HepG2 (cell line): ENCODE measurements around the gene CORO1C. TPM values are rescaled to one million over a fixed set of nuclear protein-coding genes. Genes with fewer than 3 reads are reported as not detected.

Experiments used
- CCDC6 ChIP-seq: sonication (generic); formaldehyde crosslinking; IDR thresholded peaks from 2 replicates; pipeline ENCODE4 v1.8.1; 2022; ENCODE audit warnings: mild to moderate bottlenecking, missing genetic modification reagents, moderate library complexity
- CENPBD1 ChIP-seq: sonication (generic); formaldehyde crosslinking; IDR thresholded peaks from 2 replicates; pipeline ENCODE4 v1.8.0; 2022; ENCODE audit warnings: missing genetic modification reagents, low read depth, mild to moderate bottlenecking, borderline replicate concordance
- DR1 ChIP-seq: sonication (generic); formaldehyde crosslinking; IDR thresholded peaks from 2 replicates; pipeline ENCODE4 v1.8.0; 2021; ENCODE audit warnings: mild to moderate bottlenecking, missing genetic modification reagents, inconsistent platforms
- HDAC6 ChIP-seq: fragments of 200-600 bp; sonication (generic); IDR thresholded peaks from 2 replicates; pipeline ENCODE4 v1.7.0; 2017; ENCODE audit warnings: mild to moderate bottlenecking, antibody characterized with exemption, low read length, low read depth
- IKZF1 ChIP-seq: fragments of 450-650 bp; IDR thresholded peaks from 2 replicates; pipeline ENCODE4 v1.7.1; 2016
- KAT7 ChIP-seq: IDR thresholded peaks from 2 replicates; pipeline ENCODE4 v1.6.1; 2018; ENCODE audit warnings: borderline replicate concordance, missing compliant biosample characterization
- MAZ ChIP-seq, 2 experiments: sonication (generic) in 1 of 2; formaldehyde crosslinking in 1 of 2; IDR thresholded peaks; 2 replicates each; pipeline versions ENCODE4 v1.5.0 to v1.6.1; 2012 to 2020; ENCODE audit warnings: low read depth in 2 of 2, mild to moderate bottlenecking in 2 of 2, borderline replicate concordance in 1 of 2, improper control_type of control experiment in 1 of 2, low read length in 1 of 2, missing genetic modification reagents in 1 of 2, moderate library complexity in 1 of 2
- PAXIP1 ChIP-seq: sonication (generic); formaldehyde crosslinking; conservative IDR thresholded peaks from 2 replicates; pipeline ENCODE4 v1.4.0; 2020; ENCODE audit warnings: mild to moderate bottlenecking, missing genetic modification reagents, moderate library complexity
- POLR2G ChIP-seq: fragments of 200-400 bp; formaldehyde crosslinking; IDR thresholded peaks from 2 replicates; pipeline ENCODE4 v1.6.1; 2018; ENCODE audit warnings: mild to moderate bottlenecking, low read depth, low read length, moderate library complexity
- SMARCE1 ChIP-seq: fragments of 450-650 bp; IDR thresholded peaks from 2 replicates; pipeline ENCODE4 v1.6.1; 2017; ENCODE audit warnings: borderline replicate concordance
- TFE3 ChIP-seq: IDR thresholded peaks from 2 replicates; pipeline ENCODE4 v1.6.1; 2016
- TP53 ChIP-seq: sonication (generic); formaldehyde crosslinking; conservative IDR thresholded peaks from 2 replicates; pipeline ENCODE4 v1.4.0; 2020; ENCODE audit warnings: missing genetic modification reagents
- U2AF1 ChIP-seq: fragments of 200-400 bp; formaldehyde crosslinking; optimal IDR thresholded peaks from 2 replicates; pipeline ENCODE3; 2017; ENCODE audit warnings: mild to moderate bottlenecking, low read depth, low read length
- YY1 ChIP-seq: IDR thresholded peaks from 2 replicates; pipeline ENCODE4 v1.6.1; 2011; ENCODE audit warnings: low read length, low read depth, moderate library complexity, mild to moderate bottlenecking; ENCODE audit not compliant: insufficient read depth, insufficient replicate concordance
- ZFYVE20 ChIP-seq: sonication (generic); formaldehyde crosslinking; IDR thresholded peaks from 2 replicates; pipeline ENCODE4 v1.8.0; 2023; ENCODE audit warnings: low read depth, mild to moderate bottlenecking, moderate library complexity, missing genetic modification reagents, borderline replicate concordance
- ZNF207 ChIP-seq: fragments of 450-650 bp; IDR thresholded peaks from 2 replicates; pipeline ENCODE4 v1.6.1; 2016; ENCODE audit warnings: antibody characterized with exemption, borderline replicate concordance
- ZNF317 ChIP-seq: sonication (generic); formaldehyde crosslinking; IDR thresholded peaks from 2 replicates; pipeline ENCODE4 v1.5.0; 2020; ENCODE audit warnings: mild to moderate bottlenecking, missing genetic modification reagents
- ZNF460 ChIP-seq: sonication (generic); formaldehyde crosslinking; IDR thresholded peaks from 2 replicates; pipeline ENCODE4 v1.5.1; 2020; ENCODE audit warnings: missing genetic modification reagents, mild to moderate bottlenecking, borderline replicate concordance
- ZNF550 ChIP-seq: sonication (generic); formaldehyde crosslinking; IDR thresholded peaks from 2 replicates; pipeline ENCODE4 v1.4.0; 2020; ENCODE audit warnings: mild to moderate bottlenecking, missing genetic modification reagents, borderline replicate concordance
- ZNF563 ChIP-seq: sonication (generic); formaldehyde crosslinking; IDR thresholded peaks from 2 replicates; pipeline ENCODE4 v1.8.0; 2022; ENCODE audit warnings: mild to moderate bottlenecking, moderate library complexity, missing genetic modification reagents
- ZSCAN9 ChIP-seq: IDR thresholded peaks from 2 replicates; pipeline ENCODE4 v1.6.1; 2016; ENCODE audit warnings: borderline replicate concordance
- polyA plus RNA-seq, 8 experiments: library from polyadenylated mRNA; depleted of rRNA in 3 of 8; stranded (reverse) in 7 of 8; unstranded in 1 of 8; fragments of >200 nt; fragmentation: Illumina TruSeq in 4 of 8; extraction: Trizol in 4 of 8; gene quantifications; 2 replicates each; pipeline versions ENCODE4 v1.2.1 to v1.2.3, GENCODE V29; 2011 to 2016; ENCODE audit warnings: low read depth in 4 of 8, missing spikeins in 1 of 8, mixed read lengths in 1 of 8; ENCODE audit not compliant: insufficient read depth in 1 of 8
- total RNA-seq, 5 experiments: library from RNA; depleted of rRNA; stranded (reverse); fragments of >200 nt; fragmentation: Illumina TruSeq; extraction: Trizol; gene quantifications; 2 replicates each; pipeline ENCODE4 v1.2.3, GENCODE V29; 2016; ENCODE audit warnings: low read depth in 1 of 5
- TF ChIP-seq, protein P1 (sequence below): sonication (generic); formaldehyde crosslinking; IDR thresholded peaks from 2 replicates; pipeline ENCODE4 v1.5.0; 2020; ENCODE audit warnings: mild to moderate bottlenecking, missing genetic modification reagents, moderate library complexity

The CORO1C gene
- total and polyA plus RNA-seq, 2 of the 13 experiments (the other 11 are each of a cell fraction or from before 2014, with no cell fraction given), result 73.7 to 131 TPM

GRCh38 chr12:108689314-108690190 is 41.8 kb downstream of the CORO1C start (continued):
- peak; percentile 58 for TF ChIP-seq PAXIP1
- TF ChIP-seq ZSCAN9 (CRISPR knock-in tag), result no peak
- no peak for TF ChIP-seq ZNF550 (CRISPR knock-in tag)
- no peak for TF ChIP-seq HDAC6
- peak; percentile 20 for TF ChIP-seq YY1
- TF ChIP-seq KAT7 (CRISPR knock-in tag), result no peak
- TF ChIP-seq DR1 (CRISPR knock-in tag), result no peak
- no peak for TF ChIP-seq ZFYVE20
- no peak for TF ChIP-seq ZNF563 (CRISPR knock-in tag)
- no peak for TF ChIP-seq IKZF1
- no peak for TF ChIP-seq ZNF207
- 0 out of 2 replicates have a peak, but pooled peaks have one; percentile 50 for TF ChIP-seq TP53 (CRISPR knock-in tag)
- TF ChIP-seq ZNF460 (CRISPR knock-in tag), result no peak
- TF ChIP-seq ZNF317, result no peak
- TF ChIP-seq CCDC6 (CRISPR knock-in tag), result no peak
- TF ChIP-seq CENPBD1 (CRISPR knock-in tag), result no peak
- TF ChIP-seq, protein P1, sequence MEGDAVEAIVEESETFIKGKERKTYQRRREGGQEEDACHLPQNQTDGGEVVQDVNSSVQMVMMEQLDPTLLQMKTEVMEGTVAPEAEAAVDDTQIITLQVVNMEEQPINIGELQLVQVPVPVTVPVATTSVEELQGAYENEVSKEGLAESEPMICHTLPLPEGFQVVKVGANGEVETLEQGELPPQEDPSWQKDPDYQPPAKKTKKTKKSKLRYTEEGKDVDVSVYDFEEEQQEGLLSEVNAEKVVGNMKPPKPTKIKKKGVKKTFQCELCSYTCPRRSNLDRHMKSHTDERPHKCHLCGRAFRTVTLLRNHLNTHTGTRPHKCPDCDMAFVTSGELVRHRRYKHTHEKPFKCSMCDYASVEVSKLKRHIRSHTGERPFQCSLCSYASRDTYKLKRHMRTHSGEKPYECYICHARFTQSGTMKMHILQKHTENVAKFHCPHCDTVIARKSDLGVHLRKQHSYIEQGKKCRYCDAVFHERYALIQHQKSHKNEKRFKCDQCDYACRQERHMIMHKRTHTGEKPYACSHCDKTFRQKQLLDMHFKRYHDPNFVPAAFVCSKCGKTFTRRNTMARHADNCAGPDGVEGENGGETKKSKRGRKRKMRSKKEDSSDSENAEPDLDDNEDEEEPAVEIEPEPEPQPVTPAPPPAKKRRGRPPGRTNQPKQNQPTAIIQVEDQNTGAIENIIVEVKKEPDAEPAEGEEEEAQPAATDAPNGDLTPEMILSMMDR (CRISPR knock-in tag), result peak; percentile 62
- no peak for TF ChIP-seq MAZ (IDR thresholded peaks at IDR 0.05; ENCODE audit: borderline replicate concordance, low read depth, low read length)
- TF ChIP-seq MAZ (CRISPR knock-in tag; IDR thresholded peaks at IDR 0.05; ENCODE audit: low read depth), result 0 out of 2 replicates have a peak, but pooled peaks have one; percentile 47
- no peak for TF ChIP-seq SMARCE1
- no peak for TF ChIP-seq U2AF1
- TF ChIP-seq TFE3 (CRISPR knock-in tag), result peak; percentile 68
- TF ChIP-seq POLR2G, result peak; percentile 71
